SK-N-SH treated with all-trans-retinoic acid at 6 μM for 48 hours (cell line): Measurements from ENCODE around the gene PTPRD.
A peak's percentile ranks its signal among the peaks of the same experiment; 100 is the strongest.

Experiments used
- ATAC-seq: fragments of 200-7000 bp; cut with Tn5 transposase; 3 replicates; pipeline ENCODE4 v1.9.1; 2020; ENCODE audit warnings: mild to moderate bottlenecking, moderate library complexity
- ARNTL ChIP-seq: fragments of 450-650 bp; formaldehyde crosslinking; IDR thresholded peaks from 2 replicates; pipeline ENCODE4 v1.5.0; 2020; ENCODE audit warnings: low read depth, mild to moderate bottlenecking, moderate library complexity, borderline replicate concordance
- BACH2 ChIP-seq: fragments of 250-450 bp; sonication (Bioruptor Pico); IDR thresholded peaks from 2 replicates; pipeline ENCODE4 v1.9.0; 2021; ENCODE audit warnings: mild to moderate bottlenecking, borderline replicate concordance
- CSDC2 ChIP-seq: fragments of 250-450 bp; sonication (Bioruptor Pico); IDR thresholded peaks from 2 replicates; pipeline ENCODE4 v1.5.0; 2020; ENCODE audit warnings: mild to moderate bottlenecking, moderate library complexity
- ESRRG ChIP-seq: fragments of 250-450 bp; sonication (Bioruptor Pico); IDR thresholded peaks from 2 replicates; pipeline ENCODE4 v1.6.1; 2021; ENCODE audit warnings: mild to moderate bottlenecking
- GLIS3 ChIP-seq: fragments of 250-450 bp; sonication (Bioruptor Pico); IDR thresholded peaks from 2 replicates; pipeline ENCODE4 v1.5.0; 2020; ENCODE audit warnings: mild to moderate bottlenecking, moderate library complexity
- ISL1 ChIP-seq: fragments of 250-450 bp; sonication (Bioruptor Pico); IDR thresholded peaks from 2 replicates; pipeline ENCODE4 v2.1.2; 2022; ENCODE audit warnings: mild to moderate bottlenecking, moderate library complexity
- OSR1 ChIP-seq: fragments of 250-450 bp; sonication (Bioruptor Pico); IDR thresholded peaks from 2 replicates; pipeline ENCODE4 v1.8.0; 2022; ENCODE audit warnings: moderate library complexity, mild to moderate bottlenecking, inconsistent platforms
- POU6F1 ChIP-seq: fragments of 250-450 bp; sonication (Bioruptor Pico); IDR thresholded peaks from 2 replicates; pipeline ENCODE4 v1.8.0; 2021; ENCODE audit warnings: low read depth, mild to moderate bottlenecking, moderate library complexity, borderline replicate concordance
- RARB ChIP-seq: fragments of 250-450 bp; sonication (Bioruptor Pico); IDR thresholded peaks from 2 replicates; pipeline ENCODE4 v1.8.0; 2021; ENCODE audit warnings: mild to moderate bottlenecking, moderate library complexity
- SNAI2 ChIP-seq: fragments of 250-450 bp; sonication (Bioruptor Pico); IDR thresholded peaks from 2 replicates; pipeline ENCODE4 v1.5.0; 2020; ENCODE audit warnings: mild to moderate bottlenecking, moderate library complexity
- TOX ChIP-seq: fragments of 250-450 bp; sonication (Bioruptor Pico); IDR thresholded peaks from 2 replicates; pipeline ENCODE4 v1.8.0; 2021; ENCODE audit warnings: mild to moderate bottlenecking, moderate library complexity, borderline replicate concordance
- ZC3H10 ChIP-seq: fragments of 250-450 bp; sonication (Bioruptor Pico); IDR thresholded peaks from 2 replicates; pipeline ENCODE4 v1.5.1; 2021; ENCODE audit warnings: mild to moderate bottlenecking, moderate library complexity
- ZFP3 ChIP-seq: fragments of 250-450 bp; sonication (Bioruptor Pico); IDR thresholded peaks from 2 replicates; pipeline ENCODE4 v1.5.0; 2020; ENCODE audit warnings: mild to moderate bottlenecking, moderate library complexity
- ZFP30 ChIP-seq: fragments of 450-650 bp; formaldehyde crosslinking; IDR thresholded peaks from 2 replicates; pipeline ENCODE4 v1.5.0; 2022; ENCODE audit warnings: mild to moderate bottlenecking, moderate library complexity
- ZNF565 ChIP-seq: fragments of 450-650 bp; formaldehyde crosslinking; conservative IDR thresholded peaks from 2 replicates; pipeline ENCODE4 v1.5.0; 2020; ENCODE audit warnings: low read depth, mild to moderate bottlenecking, moderate library complexity
- ZNF70 ChIP-seq: fragments of 450-650 bp; formaldehyde crosslinking; IDR thresholded peaks from 2 replicates; pipeline ENCODE4 v1.5.0; 2020; ENCODE audit warnings: mild to moderate bottlenecking, moderate library complexity
- ZNF8 ChIP-seq: fragments of 450-650 bp; formaldehyde crosslinking; IDR thresholded peaks from 2 replicates; pipeline ENCODE4 v1.5.0; 2020; ENCODE audit warnings: mild to moderate bottlenecking, moderate library complexity
- TF ChIP-seq, protein P1 (sequence below): fragments of 250-450 bp; sonication (Bioruptor Pico); IDR thresholded peaks from 2 replicates; pipeline ENCODE4 v1.5.1; 2020; ENCODE audit warnings: low read depth, mild to moderate bottlenecking, moderate library complexity
- TF ChIP-seq, protein P2 (sequence below): fragments of 250-450 bp; sonication (Bioruptor Pico); IDR thresholded peaks from 2 replicates; pipeline ENCODE4 v1.8.0; 2020; ENCODE audit warnings: mild to moderate bottlenecking, moderate library complexity, borderline replicate concordance
- TF ChIP-seq, protein P3 (sequence below): fragments of 250-450 bp; sonication (Bioruptor Pico); IDR thresholded peaks from 2 replicates; pipeline ENCODE4 v1.5.1; 2021; ENCODE audit warnings: mild to moderate bottlenecking, moderate library complexity

The PTPRD gene

GRCh38 chr9:8381601-8382000 is 2231.2 kb downstream of the PTPRD start (continued):
- TF ChIP-seq ZNF8 (CRISPR knock-in tag) = no peak
- no peak for TF ChIP-seq ISL1
- no peak for TF ChIP-seq ZFP30 (CRISPR knock-in tag)
- TF ChIP-seq ZNF70 (CRISPR knock-in tag) = no peak
- TF ChIP-seq, protein P1, sequence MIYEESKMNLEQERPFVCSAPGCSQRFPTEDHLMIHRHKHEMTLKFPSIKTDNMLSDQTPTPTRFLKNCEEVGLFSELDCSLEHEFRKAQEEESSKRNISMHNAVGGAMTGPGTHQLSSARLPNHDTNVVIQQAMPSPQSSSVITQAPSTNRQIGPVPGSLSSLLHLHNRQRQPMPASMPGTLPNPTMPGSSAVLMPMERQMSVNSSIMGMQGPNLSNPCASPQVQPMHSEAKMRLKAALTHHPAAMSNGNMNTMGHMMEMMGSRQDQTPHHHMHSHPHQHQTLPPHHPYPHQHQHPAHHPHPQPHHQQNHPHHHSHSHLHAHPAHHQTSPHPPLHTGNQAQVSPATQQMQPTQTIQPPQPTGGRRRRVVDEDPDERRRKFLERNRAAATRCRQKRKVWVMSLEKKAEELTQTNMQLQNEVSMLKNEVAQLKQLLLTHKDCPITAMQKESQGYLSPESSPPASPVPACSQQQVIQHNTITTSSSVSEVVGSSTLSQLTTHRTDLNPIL = no peak
- TF ChIP-seq, all 23 proteins: peak for 0

DNA sequence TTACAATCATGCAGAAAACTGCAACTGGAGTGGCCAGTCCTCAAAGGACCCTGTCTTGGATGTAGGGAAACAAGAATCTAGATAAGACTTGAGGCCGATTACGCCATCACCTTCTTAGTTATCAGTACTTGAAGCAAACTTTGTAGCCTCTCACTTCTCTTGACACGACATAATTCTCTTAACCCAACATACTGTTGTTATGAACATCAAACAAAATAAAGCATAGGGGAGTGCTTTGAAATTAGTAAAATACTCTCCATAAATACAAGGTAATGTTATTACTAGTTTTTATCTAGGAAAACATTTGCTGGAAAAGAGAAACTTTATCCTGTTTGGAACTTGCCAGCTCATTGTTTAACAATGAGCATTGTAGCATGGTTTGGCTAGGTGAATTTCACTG is 2238.3 kb downstream of the PTPRD start:
- TF ChIP-seq ZNF70 (CRISPR knock-in tag) = no peak
- TF ChIP-seq SNAI2 (CRISPR knock-in tag) = no peak
- no peak for ATAC-seq

GRCh38 chr9:8371686-8372085 is 2241.1 kb downstream of the PTPRD start:
- ATAC-seq = no peak
- TF ChIP-seq ESRRG = no peak
- TF ChIP-seq GLIS3 (CRISPR knock-in tag) = no peak
- TF ChIP-seq BACH2 (CRISPR knock-in tag) = no peak
- no peak for TF ChIP-seq OSR1 (CRISPR knock-in tag)
- TF ChIP-seq, protein P2, sequence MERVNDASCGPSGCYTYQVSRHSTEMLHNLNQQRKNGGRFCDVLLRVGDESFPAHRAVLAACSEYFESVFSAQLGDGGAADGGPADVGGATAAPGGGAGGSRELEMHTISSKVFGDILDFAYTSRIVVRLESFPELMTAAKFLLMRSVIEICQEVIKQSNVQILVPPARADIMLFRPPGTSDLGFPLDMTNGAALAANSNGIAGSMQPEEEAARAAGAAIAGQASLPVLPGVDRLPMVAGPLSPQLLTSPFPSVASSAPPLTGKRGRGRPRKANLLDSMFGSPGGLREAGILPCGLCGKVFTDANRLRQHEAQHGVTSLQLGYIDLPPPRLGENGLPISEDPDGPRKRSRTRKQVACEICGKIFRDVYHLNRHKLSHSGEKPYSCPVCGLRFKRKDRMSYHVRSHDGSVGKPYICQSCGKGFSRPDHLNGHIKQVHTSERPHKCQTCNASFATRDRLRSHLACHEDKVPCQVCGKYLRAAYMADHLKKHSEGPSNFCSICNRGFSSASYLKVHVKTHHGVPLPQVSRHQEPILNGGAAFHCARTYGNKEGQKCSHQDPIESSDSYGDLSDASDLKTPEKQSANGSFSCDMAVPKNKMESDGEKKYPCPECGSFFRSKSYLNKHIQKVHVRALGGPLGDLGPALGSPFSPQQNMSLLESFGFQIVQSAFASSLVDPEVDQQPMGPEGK (CRISPR knock-in tag) = no peak
- no peak for TF ChIP-seq RARB (CRISPR knock-in tag)
- no peak for TF ChIP-seq CSDC2 (CRISPR knock-in tag)
- TF ChIP-seq ARNTL (CRISPR knock-in tag) = no peak
- TF ChIP-seq ZC3H10 (CRISPR knock-in tag) = no peak
- no peak for TF ChIP-seq ZFP3 (CRISPR knock-in tag)
- no peak for TF ChIP-seq SNAI2 (CRISPR knock-in tag)
- TF ChIP-seq, protein P1 = no peak
- TF ChIP-seq, protein P3, sequence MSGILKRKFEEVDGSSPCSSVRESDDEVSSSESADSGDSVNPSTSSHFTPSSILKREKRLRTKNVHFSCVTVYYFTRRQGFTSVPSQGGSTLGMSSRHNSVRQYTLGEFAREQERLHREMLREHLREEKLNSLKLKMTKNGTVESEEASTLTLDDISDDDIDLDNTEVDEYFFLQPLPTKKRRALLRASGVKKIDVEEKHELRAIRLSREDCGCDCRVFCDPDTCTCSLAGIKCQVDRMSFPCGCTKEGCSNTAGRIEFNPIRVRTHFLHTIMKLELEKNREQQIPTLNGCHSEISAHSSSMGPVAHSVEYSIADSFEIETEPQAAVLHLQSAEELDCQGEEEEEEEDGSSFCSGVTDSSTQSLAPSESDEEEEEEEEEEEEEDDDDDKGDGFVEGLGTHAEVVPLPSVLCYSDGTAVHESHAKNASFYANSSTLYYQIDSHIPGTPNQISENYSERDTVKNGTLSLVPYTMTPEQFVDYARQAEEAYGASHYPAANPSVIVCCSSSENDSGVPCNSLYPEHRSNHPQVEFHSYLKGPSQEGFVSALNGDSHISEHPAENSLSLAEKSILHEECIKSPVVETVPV (CRISPR knock-in tag) = no peak
- no peak for TF ChIP-seq ISL1
- TF ChIP-seq ZNF70 (CRISPR knock-in tag) = no peak
- TF ChIP-seq POU6F1 (CRISPR knock-in tag) = no peak
- TF ChIP-seq TOX (CRISPR knock-in tag) = no peak
- no peak for TF ChIP-seq ZNF8 (CRISPR knock-in tag)

DNA sequence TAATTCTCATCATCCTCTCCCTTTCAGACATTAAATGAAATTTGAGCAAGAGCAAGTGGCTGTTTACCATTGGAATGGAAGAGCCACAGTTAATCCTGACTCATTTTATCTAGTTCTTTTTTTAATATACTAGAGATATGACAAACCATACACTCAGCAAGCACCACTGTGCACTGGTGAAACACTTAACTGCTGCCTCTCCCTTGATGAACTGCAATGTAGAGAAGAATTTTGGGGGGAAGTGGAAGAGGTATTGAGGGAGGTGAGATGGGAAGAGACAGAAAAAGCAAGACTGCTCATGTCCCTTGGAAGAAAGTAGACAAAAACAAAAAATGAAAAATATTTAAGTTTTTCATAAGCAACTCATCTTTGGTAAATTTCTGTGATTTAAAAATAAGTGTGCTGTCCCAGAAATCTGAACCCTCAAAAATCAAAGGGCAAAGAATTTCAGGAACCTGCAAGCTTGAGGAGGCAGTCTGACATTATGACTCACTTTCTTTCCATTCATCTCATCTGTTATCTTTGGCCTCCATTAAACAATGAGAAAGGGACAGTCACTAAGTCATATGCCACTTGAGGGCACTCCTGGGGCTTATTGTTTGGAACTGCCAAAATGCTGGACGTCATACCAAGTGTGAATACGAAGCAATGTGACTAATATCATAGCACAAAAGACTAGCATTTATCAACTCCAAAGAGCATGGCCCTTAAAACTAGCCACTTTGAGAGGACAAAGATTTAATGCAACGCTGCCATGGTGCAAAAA is 2246.5 kb downstream of the PTPRD start:
- ATAC-seq = peak; percentile 48; the same call in 2 of the 3 replicates
- TF ChIP-seq, protein P3 (CRISPR knock-in tag) = no peak
- TF ChIP-seq ARNTL (CRISPR knock-in tag) (no peak), OSR1 (CRISPR knock-in tag) (no peak), ZNF565 (CRISPR knock-in tag) (no peak), SNAI2 (CRISPR knock-in tag) (no peak)
